HG03558 (cell line): ENCODE data around the gene RGSL1.
"Not testable (repeated sequence)": the region's sequence is repeated elsewhere in the genome, so short reads cannot be mapped to it uniquely, and the experiment has no call there.

Experiments used
- ATAC-seq: cut with Tn5 transposase; IDR thresholded peaks from one replicate; pipeline ENCODE4 v1.9.1; 2021; ENCODE audit warnings: moderate number of reproducible peaks; ENCODE audit not compliant: unreplicated experiment; ENCODE audit errors: extremely low read depth

Gene RGSL1

GRCh38 chr1:182444497-182444896, 5.4 kb upstream of the RGSL1 start:
- ATAC-seq, result no peak

GRCh38 chr1:182446033-182446669, 3.8 kb upstream of the RGSL1 start:
- no peak for ATAC-seq

GRCh38 chr1:182447124-182447523, 2.8 kb upstream of the RGSL1 start:
- not testable (repeated sequence) for ATAC-seq

GRCh38 chr1:182447660-182448059, 2.3 kb upstream of the RGSL1 start:
- ATAC-seq, result no peak

- no peak for ATAC-seq
Observed at GRCh38 chr1:182453631-182454030, 3.7 kb downstream of the RGSL1 start.

GRCh38 chr1:182457844-182458243, 7.9 kb downstream of the RGSL1 start:
- ATAC-seq, result no peak

GRCh38 chr1:182459949-182460348, 10.0 kb downstream of the RGSL1 start:
- no peak for ATAC-seq

- ATAC-seq, result no peak
Observed at GRCh38 chr1:182460550-182460951, 10.6 kb downstream of the RGSL1 start.

GRCh38 chr1:182473556-182473955, 23.6 kb downstream of the RGSL1 start:
- no peak for ATAC-seq

- ATAC-seq, result no peak
Observed at GRCh38 chr1:182476625-182477024, 26.7 kb downstream of the RGSL1 start.

GRCh38 chr1:182478238-182478637, 28.3 kb downstream of the RGSL1 start:
- ATAC-seq, result no peak

GRCh38 chr1:182484067-182484466, 34.1 kb downstream of the RGSL1 start:
- ATAC-seq, result no peak

- peak; percentile 83 for ATAC-seq
Observed at GRCh38 chr1:182484531-182485257, 34.7 kb downstream of the RGSL1 start.

- no peak for ATAC-seq
Observed at GRCh38 chr1:182485861-182486260, 35.9 kb downstream of the RGSL1 start.

GRCh38 chr1:182488803-182489202, 38.9 kb downstream of the RGSL1 start:
- ATAC-seq, result no peak

- ATAC-seq, result no peak
Observed at GRCh38 chr1:182493063-182493462, 43.1 kb downstream of the RGSL1 start.

GRCh38 chr1:182495002-182495401, 45.1 kb downstream of the RGSL1 start:
- no peak for ATAC-seq

GRCh38 chr1:182495693-182496092, 45.7 kb downstream of the RGSL1 start:
- ATAC-seq, result no peak

- ATAC-seq, result no peak
Observed at GRCh38 chr1:182507685-182508084, 57.7 kb downstream of the RGSL1 start.

GRCh38 chr1:182515556-182515955, 65.6 kb downstream of the RGSL1 start:
- ATAC-seq, result no peak

- no peak for ATAC-seq
Observed at GRCh38 chr1:182520736-182521135, 70.8 kb downstream of the RGSL1 start.

GRCh38 chr1:182525342-182525741, 75.4 kb downstream of the RGSL1 start:
- ATAC-seq, result no peak
